ENCODE results near the gene FTO.
"Not testable (repeated sequence)": the region's sequence is repeated elsewhere in the genome, so short reads cannot be mapped to it uniquely, and the experiment has no call there.

FTO gene

DNA sequence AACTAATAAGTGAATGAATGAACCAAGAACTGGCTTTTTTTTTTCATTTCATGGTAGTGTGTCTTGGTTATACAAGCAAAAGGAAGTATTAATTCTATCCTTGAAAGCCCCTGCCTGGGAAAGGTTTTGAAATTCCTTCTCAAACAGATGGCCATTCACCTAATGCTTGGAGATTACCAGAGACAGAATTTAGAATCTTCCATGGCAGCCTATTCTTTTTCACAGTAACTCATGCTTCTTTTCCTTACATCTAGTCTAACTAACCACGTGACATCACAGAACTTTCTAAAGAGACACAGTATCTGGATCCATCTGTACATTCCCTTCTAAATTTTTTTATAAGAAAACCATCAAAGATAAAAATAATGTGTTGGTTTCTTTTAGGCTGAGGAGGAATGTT lies 151.6 kb downstream of the FTO start:
- DNase-seq (ENCODE audit: low read depth, low spot score): no peak

GRCh38 chr16:53859995-53860540 lies 156.1 kb downstream of the FTO start:
- DNase-seq (ENCODE audit: low read depth, low spot score): no peak

- no peak for DNase-seq (ENCODE audit: low read depth, low spot score)
Measured at GRCh38 chr16:53863861-53864260, 159.9 kb downstream of the FTO start.

DNA sequence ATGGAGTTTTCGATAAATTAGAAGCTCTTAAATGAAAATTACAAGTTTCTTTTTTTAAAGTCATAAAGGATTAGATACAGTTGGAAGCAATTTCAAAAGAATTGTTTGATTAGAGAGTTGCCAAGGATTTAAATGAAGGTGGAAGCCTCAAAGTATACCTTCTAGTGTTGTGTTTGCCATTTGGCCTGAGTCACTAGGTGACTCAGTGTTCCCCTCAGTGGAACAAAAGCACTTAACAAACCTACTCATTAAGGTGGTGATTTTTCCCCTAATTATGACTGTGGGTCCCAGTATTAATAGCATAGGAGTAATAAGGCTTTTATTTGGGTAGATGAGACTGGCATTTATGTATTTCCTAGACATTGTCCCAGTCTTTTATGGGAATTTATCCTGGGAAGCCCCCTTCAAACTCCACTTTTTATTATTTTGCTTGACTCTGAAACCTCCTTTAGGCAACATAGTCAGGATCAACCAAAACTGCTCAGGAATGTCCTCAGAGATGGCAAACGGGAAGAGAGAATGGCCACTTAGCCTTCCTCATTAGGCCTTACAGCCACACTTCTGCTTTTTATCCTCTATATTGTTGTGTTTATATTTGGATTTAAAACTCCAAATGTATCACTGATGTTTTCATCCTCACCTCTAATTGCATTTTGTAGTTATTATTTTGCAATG lies 161.0 kb downstream of the FTO start:
- DNase-seq (ENCODE audit: low read depth, low spot score): no peak

DNA sequence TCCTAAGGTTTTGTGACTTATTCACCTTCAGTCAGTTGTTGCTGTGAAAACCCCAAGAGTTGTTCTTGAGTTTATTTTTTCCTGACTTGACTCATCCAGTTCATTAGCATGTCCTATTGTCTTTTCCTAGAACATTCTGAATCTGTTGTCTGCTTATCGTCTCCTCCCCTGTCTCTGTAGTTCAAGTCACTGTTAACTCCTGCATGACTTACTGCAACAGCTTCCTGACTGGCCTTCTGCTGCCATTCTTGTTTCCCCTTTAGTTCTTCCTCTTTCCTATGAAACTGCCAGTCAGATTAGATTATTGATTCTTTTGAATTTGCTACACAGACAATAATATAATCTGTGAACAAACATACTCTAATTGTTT lies 161.5 kb downstream of the FTO start:
- DNase-seq (ENCODE audit: low read depth, low spot score): no peak

DNA sequence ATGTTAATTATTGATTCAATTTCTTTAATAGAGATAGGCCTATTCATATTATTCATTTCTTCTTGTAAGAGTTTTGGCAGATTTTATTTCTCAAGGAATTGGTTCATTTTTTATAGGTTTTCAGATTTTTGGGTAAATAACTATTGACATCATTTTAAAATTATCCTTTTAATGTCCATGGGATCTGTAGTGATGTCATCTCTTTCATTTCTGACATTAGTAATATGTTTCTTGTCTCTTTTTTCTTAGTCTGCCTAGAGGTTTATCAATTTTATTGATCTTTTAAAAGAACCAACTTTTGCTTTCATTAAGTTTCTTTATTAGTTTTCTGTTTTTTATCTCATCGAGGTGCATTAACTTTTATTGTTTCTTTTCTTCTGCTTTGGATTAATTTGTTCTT lies 162.6 kb downstream of the FTO start:
- DNase-seq (ENCODE audit: low read depth, low spot score): no peak

DNA sequence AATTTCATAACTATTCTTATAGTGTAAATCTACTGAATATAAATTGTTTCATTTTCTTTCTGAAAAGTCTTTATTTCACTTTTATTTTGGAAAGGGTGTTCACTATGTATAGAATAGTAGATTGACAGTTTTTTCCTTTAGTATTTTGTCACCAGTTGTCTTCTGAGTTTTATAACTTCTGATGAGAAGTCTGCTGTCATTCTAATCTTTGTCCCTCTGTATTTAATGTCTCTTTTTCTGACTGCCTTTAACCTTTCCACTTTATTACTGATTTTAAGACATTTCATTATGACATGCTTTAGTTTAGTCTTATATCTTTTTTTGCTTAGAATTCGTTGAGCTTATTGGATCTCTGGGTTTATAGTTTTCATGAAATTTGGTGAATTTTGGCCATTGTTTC lies 166.9 kb downstream of the FTO start:
- no peak for DNase-seq (ENCODE audit: low read depth, low spot score)

DNA sequence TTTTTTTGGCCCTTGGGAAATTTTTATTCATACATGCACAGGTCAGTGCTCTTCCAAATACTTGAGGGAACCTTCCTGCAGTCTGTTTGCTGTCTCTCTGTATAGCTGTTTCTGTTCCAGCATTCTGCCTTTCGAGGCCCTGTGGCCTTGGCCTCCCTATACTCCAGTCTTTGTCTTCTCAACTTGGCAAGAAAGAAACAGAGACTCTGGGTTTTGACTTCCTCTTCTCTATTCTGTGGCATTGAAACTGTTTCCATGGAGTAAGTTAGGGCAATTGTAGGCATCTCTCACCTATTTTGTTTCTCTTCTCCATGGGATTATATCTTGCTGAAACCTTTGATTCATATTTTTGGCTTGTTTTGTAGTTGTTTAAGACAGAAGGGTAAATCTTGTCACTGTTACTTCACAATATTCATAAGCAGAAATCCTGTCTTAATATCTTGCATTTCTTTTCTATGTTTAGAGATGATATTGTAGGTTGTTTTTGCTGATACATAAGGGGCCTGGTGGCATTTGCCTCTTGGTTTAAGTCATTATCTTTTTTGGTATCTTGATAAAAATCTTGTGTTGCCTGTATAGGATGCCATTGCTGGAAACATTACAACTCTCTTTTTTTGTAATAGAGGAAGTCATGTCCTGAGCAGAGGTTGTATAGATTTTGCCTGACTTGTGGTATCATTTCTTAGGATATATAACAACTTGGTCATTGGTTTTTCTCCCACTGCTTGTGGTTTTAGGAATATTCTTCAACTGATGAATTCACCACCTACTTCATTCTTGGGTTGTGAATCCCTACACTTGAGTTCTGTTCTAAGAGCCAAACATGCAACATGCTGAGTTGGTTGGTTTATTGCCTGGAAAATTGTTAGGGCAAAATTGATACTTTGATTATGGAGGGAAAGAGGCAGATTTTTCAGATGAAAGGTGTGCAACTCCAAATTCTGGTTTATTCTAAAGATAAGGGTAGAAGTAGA lies 168.6 kb downstream of the FTO start:
- no peak for DNase-seq (ENCODE audit: low read depth, low spot score)

GRCh38 chr16:53876811-53877210 lies 172.9 kb downstream of the FTO start:
- no peak for DNase-seq (ENCODE audit: low read depth, low spot score)

DNA sequence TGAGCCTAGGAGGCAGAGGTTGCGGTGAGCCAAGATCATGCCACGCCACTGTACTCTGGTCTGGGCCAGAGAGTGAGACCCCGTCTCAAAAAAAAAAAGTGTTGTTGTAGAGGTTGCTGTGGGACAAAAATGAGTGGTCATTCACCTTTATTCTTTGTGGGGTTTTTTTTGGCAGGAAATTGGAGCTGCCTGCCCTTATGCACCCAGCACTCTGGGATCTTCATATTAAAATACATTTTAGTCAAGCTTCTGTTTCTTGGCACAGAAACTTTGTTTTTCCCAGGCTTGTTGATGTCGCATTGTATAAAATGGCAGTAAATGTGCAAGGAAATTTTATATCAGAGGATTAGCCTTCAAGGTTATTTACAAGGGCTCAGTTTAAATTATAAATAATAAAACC lies 174.3 kb downstream of the FTO start:
- DNase-seq (ENCODE audit: low read depth, low spot score): no peak

DNA sequence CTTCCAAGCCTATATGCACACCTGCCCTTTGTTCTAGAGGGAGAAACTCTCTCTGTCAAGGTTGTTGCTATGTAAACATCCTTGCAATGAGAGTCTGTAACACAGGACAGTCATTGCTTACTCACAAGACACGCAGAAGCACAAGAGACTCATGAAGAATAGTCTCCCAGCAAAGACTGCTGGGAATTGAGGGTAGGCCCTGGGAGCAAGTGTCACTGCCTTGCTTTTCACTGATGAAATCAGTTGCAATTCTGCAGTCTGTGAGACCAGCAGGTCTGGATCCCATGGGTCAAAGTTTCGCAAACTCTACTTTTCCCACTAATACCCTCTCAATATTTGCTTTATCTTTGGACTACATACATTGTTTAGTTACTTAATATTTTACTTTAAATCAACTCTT lies 177.4 kb downstream of the FTO start:
- no peak for DNase-seq (ENCODE audit: low read depth, low spot score)

DNA sequence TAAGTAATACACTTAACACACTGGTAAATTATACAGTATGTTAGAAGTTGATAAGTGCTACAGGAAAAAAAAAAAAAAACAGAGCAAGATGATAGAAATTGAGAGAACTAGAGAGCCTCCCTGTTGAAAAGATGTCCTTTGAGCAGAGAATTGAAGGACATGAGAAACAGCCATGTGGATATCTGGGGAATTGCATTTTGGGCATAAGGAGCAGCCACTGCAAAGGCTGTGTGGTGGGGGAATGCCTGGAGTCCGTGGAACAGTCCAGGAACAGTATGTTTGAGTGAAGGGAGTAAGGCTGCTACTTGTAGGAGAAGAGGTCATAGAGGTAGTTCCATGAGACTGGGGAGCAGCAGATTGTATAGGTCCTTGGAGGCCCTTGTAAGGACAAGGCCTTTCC lies 178.4 kb downstream of the FTO start:
- no peak for DNase-seq (ENCODE audit: low read depth, low spot score)

DNA sequence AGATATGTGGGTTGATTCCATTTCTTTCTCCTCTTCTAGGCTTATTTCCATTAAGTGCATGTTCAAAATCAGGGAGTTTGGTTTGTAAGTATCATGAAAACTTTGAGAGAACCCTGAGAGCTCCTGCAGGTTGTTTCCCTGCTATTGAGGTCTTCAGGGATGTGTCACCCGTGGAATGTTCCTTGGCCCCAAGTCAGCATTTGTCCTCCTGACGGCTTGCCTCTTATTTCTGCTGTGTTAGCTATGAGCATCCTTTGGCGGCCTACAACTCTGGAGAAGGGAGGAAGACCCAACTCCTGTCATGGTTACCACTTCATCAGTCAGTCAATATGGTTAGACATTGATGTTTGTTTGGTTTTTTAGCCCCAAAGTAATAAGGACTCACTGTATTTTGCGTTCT lies 180.8 kb downstream of the FTO start:
- DNase-seq (ENCODE audit: low read depth, low spot score): no peak

DNA sequence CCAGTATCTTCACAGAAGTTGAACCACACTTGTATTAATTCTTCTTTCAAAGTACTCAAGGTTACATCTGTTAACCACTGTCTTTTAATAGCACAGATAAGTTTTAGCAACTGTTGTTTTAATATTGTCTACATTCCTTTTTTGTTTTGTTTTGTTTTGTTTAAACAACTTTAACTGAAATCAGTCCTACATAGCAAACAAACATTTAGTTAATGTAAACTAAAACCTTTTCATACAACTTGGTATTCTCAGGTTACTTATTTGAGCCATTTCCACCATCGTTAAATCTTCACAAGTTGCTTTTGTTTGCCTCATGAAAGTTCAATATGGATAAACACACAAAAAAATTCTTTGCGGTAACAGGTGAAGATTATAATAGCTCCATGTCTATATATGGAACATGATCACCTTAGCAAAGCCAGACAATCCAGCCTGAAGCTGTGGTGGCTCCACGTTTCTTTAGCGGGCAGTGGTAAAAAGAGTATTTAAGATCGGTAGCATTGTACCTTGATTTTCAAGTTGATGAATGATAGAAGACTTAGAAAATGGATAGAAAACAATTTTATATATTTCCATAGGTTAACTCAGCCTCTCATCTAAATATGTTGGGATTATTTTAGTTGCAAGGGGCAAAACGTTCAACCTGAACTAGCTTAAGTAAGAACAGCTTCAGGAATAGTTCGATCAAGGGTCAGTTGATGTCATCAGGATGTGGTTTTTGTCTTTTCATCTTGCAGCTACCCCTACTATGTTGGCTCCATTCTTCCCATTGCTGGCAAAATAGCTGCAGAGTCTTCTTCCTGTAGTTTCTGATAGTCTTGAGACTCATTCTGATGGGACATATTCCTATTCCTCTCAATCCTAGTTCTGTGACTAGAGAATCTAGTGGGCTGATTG lies 182.8 kb downstream of the FTO start:
- no peak for DNase-seq (ENCODE audit: low read depth, low spot score)

GRCh38 chr16:53888222-53888621 lies 184.3 kb downstream of the FTO start:
- DNase-seq (ENCODE audit: low read depth, low spot score): no peak

DNA sequence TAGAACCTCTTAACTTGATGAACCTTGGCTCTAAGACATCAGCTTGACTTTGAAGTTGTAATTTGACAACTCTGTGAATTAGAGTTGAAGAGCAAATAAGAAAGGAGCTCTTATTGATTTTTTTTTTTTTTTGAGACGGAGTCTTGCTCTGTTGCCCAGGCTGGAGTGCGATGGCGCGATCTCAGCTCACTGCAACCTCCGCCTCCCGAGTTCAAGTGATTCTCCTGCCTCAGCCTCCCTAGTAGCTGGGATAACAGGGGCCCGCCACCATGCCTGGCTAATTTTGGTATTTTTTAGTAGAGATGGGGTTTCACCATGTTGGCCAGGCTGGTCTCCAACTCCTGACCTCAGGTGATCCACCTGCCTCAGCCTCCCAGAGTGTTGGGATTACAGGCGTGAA lies 186.9 kb downstream of the FTO start:
- DNase-seq (ENCODE audit: low read depth, low spot score): not testable (repeated sequence)

DNA sequence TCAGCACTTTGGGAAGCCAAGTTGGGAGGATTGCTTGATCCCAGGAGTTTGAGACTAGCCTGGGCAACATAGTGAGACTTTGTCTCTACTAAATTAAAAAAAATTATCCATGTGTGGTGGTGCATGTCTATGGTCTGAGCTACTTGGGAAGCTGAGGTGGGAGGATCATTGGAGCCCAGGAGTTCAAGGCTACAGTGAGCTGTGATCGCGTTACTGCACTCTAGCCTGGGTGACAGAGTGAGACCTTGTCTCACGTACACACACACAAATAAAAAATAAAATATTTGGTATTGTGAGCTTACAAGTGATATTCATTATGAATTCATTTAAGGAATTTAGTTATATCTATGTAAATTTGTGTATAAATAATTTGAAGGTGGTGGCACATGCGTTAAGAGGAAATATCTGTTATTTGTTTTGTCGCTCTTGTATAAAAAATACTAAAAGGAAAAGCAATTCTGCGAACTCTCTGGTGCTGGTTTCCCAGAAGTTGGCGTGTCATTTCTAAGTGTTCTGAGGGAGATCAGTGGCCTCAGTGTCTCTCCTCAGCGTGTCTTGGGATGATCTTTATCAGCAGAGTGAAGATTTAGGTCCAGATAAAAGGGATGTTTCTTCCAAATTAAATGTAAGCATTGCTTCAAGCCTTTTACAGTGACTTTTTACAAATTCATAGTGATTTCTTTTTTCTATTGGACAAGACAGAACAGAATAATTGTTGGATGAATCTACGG lies 187.6 kb downstream of the FTO start:
- no peak for DNase-seq (ENCODE audit: low read depth, low spot score)

- DNase-seq (ENCODE audit: low read depth, low spot score): peak; percentile 55
Measured at GRCh38 chr16:53892155-53892554, 188.2 kb downstream of the FTO start.

DNA sequence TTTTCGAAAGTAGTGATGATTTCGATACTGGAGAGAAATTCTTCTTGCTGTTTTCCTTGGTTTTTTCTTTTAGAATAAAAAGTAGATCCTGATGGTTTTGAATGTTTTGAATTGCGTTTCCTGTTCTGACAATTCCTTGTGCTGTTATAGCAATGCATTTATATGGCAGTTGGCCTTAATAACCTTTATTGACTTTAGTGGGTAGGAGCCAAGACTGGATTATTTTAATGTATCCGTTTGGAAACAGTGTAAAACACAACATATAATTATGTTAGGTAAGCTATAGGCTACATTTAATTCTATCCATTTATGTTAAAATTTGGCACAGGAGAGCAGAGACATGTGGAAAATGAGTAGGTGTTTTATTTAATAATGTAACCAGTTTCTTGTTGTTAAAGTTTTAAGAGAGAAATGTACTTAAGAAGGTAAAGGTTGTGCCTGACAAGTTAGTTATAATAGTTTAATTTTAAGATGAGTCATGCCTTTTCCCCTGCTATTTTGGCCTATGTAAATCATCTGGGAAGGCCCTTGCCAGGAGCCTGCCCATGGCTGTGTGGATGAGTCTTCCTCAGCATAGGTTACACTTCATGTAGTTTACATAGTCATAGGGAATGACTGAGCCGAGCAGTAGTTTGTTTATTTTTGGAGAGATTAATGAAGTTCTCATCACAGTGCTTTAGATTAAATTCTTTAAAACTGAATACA lies 189.9 kb downstream of the FTO start:
- DNase-seq (ENCODE audit: low read depth, low spot score): no peak

- DNase-seq (ENCODE audit: low read depth, low spot score): no peak
Measured at GRCh38 chr16:53894686-53895085, 190.7 kb downstream of the FTO start.

Measured in smooth muscle cell of the brain vasculature (primary cell).